ENCODE measurements around the gene BCKDHA.
"Not testable (repeated sequence)": the region's sequence is repeated elsewhere in the genome, so short reads cannot be mapped to it uniquely, and the experiment has no call there.

BCKDHA gene

GRCh38 chr19:41376241-41376997, 21.2 kb upstream of the BCKDHA start, which contains the start of gene TMEM91:
TMEM91 (plus strand) TSS chr19:41376533; CDS start chr19:41378310, 1,777 bp downstream.
- Histone ChIP-seq H3K79me1 (ENCODE audit: low read length) (peaks cover 3% of the 10 kb centered on the region), H3K9me3 (ENCODE audit: insufficient read depth, low read depth, low read length) (peaks cover 3% of the 10 kb centered on the region), H2BK5ac (ENCODE audit: low read depth, low read length, poor library complexity) (no peak within 1 kb of the TSS), H3K4me3 (ENCODE audit: low read depth, low read length) (peak within 1 kb of the TSS; percentile 69), H4K12ac (ENCODE audit: low read depth, low read length) (peak within 1 kb of the TSS; percentile 34), H3K9ac (ENCODE audit: low read length) (peak within 1 kb of the TSS; percentile 62), H3K4ac (ENCODE audit: low read depth, low read length) (no peak within 1 kb of the TSS), H2AK5ac (ENCODE audit: low read length) (no peak within 1 kb of the TSS), H4K8ac (ENCODE audit: low read depth, low read length) (peak within 1 kb of the TSS; percentile 75), H3K4me2 (ENCODE audit: low read length) (peak within 1 kb of the TSS; percentile 86), H3K14ac (ENCODE audit: low read length) (peak within 1 kb of the TSS; percentile 45), H3K27me3 (ENCODE audit: insufficient read depth, low read length) (no peaks in the 10 kb centered on the region), H2AFZ (ENCODE audit: insufficient read depth, low read length, poor library complexity) (peak within 1 kb of the TSS; percentile 79), H4K91ac (ENCODE audit: low read depth, low read length) (peak within 1 kb of the TSS; percentile 25), H3K36me3 (ENCODE audit: control insufficient read depth in 1 of 2, insufficient read depth in 2 of 2, low read length in 2 of 2) (peaks cover 0 to 2% of the 10 kb centered on the region in 2 experiments), H3K4me1 (ENCODE audit: control insufficient read depth in 1 of 2, insufficient read depth in 2 of 2, low read length in 2 of 2) (no peaks in the 10 kb centered on the region), H3K79me2 (ENCODE audit: control insufficient read depth, insufficient read depth, low read length, poor library complexity) (no peaks in the 10 kb centered on the region), H2BK120ac (ENCODE audit: insufficient read depth, low read length, poor library complexity) (peak within 1 kb of the TSS; percentile 34), H3K23ac (ENCODE audit: low read length) (no peak within 1 kb of the TSS), H3K18ac (ENCODE audit: low read length) (peak within 1 kb of the TSS; percentile 72), H3K27ac (ENCODE audit: low read depth, low read length) (no peak within 1 kb of the TSS), H2BK12ac (ENCODE audit: low read length) (no peak within 1 kb of the TSS)
- WGBS (ENCODE audit: extremely low coverage, insufficient coverage, insufficient read length): no CpG with 5 or more reads among the region's 47 CpGs
- peak in 1 of 2 donors; percentile 60 for DNase-seq

- Histone ChIP-seq H3K79me2 (ENCODE audit: control insufficient read depth, insufficient read depth, low read length, poor library complexity) (no peaks in the 10 kb centered on the region), H2AK5ac (ENCODE audit: low read length) (no peak overlapping the region), H3K23ac (ENCODE audit: low read length) (no peak overlapping the region), H3K4ac (ENCODE audit: low read depth, low read length) (no peak overlapping the region), H3K18ac (ENCODE audit: low read length) (no peak overlapping the region), H3K4me2 (ENCODE audit: low read length) (peak overlapping the region; percentile 86), H2BK5ac (ENCODE audit: low read depth, low read length, poor library complexity) (no peak overlapping the region), H4K8ac (ENCODE audit: low read depth, low read length) (peak overlapping the region; percentile 75), H3K27ac (ENCODE audit: low read depth, low read length) (no peak overlapping the region), H2BK120ac (ENCODE audit: insufficient read depth, low read length, poor library complexity) (no peak overlapping the region), H3K4me3 (ENCODE audit: low read depth, low read length) (peak overlapping the region; percentile 69), H4K91ac (ENCODE audit: low read depth, low read length) (no peak overlapping the region), H3K27me3 (ENCODE audit: insufficient read depth, low read length) (no peaks in the 10 kb centered on the region), H3K9ac (ENCODE audit: low read length) (no peak overlapping the region), H3K36me3 (ENCODE audit: control insufficient read depth in 1 of 2, insufficient read depth in 2 of 2, low read length in 2 of 2) (peaks cover 0 to 2% of the 10 kb centered on the region in 2 experiments), H3K79me1 (ENCODE audit: low read length) (peaks cover 3% of the 10 kb centered on the region), H3K9me3 (ENCODE audit: insufficient read depth, low read depth, low read length) (peaks cover 3% of the 10 kb centered on the region), H2AFZ (ENCODE audit: insufficient read depth, low read length, poor library complexity) (peak overlapping the region; percentile 79), H3K4me1 (ENCODE audit: control insufficient read depth in 1 of 2, insufficient read depth in 2 of 2, low read length in 2 of 2) (no peaks in the 10 kb centered on the region), H2BK12ac (ENCODE audit: low read length) (no peak overlapping the region), H3K14ac (ENCODE audit: low read length) (no peak overlapping the region), H4K12ac (ENCODE audit: low read depth, low read length) (no peak overlapping the region)
- no CpG with 5 or more reads among the region's 8 CpGs for WGBS (ENCODE audit: extremely low coverage, insufficient coverage, insufficient read length)
- DNase-seq: no peak
These were observed 20.6 kb upstream of the BCKDHA start for GRCh38 chr19:41376998-41377365.

GRCh38 chr19:41377977-41378709, 19.5 kb upstream of the BCKDHA start:
- Histone ChIP-seq H3K4me3 (ENCODE audit: low read depth, low read length) (no peak overlapping the region), H3K27me3 (ENCODE audit: insufficient read depth, low read length) (no peaks in the 10 kb centered on the region), H2BK5ac (ENCODE audit: low read depth, low read length, poor library complexity) (no peak overlapping the region), H3K79me2 (ENCODE audit: control insufficient read depth, insufficient read depth, low read length, poor library complexity) (no peaks in the 10 kb centered on the region), H3K36me3 (ENCODE audit: control insufficient read depth in 1 of 2, insufficient read depth in 2 of 2, low read length in 2 of 2) (peaks cover 0 to 2% of the 10 kb centered on the region in 2 experiments), H3K79me1 (ENCODE audit: low read length) (peaks cover 3% of the 10 kb centered on the region), H3K9me3 (ENCODE audit: insufficient read depth, low read depth, low read length) (peaks cover 3% of the 10 kb centered on the region), H4K8ac (ENCODE audit: low read depth, low read length) (no peak overlapping the region), H3K18ac (ENCODE audit: low read length) (no peak overlapping the region), H3K9ac (ENCODE audit: low read length) (no peak overlapping the region), H4K91ac (ENCODE audit: low read depth, low read length) (no peak overlapping the region), H2AK5ac (ENCODE audit: low read length) (no peak overlapping the region), H2AFZ (ENCODE audit: insufficient read depth, low read length, poor library complexity) (no peak overlapping the region), H3K4me1 (ENCODE audit: control insufficient read depth in 1 of 2, insufficient read depth in 2 of 2, low read length in 2 of 2) (no peaks in the 10 kb centered on the region), H3K23ac (ENCODE audit: low read length) (no peak overlapping the region), H3K4me2 (ENCODE audit: low read length) (no peak overlapping the region), H3K4ac (ENCODE audit: low read depth, low read length) (no peak overlapping the region), H4K12ac (ENCODE audit: low read depth, low read length) (no peak overlapping the region), H3K14ac (ENCODE audit: low read length) (no peak overlapping the region), H2BK12ac (ENCODE audit: low read length) (no peak overlapping the region), H3K27ac (ENCODE audit: low read depth, low read length) (no peak overlapping the region), H2BK120ac (ENCODE audit: insufficient read depth, low read length, poor library complexity) (no peak overlapping the region)
- no CpG with 5 or more reads among the region's 9 CpGs for WGBS (ENCODE audit: extremely low coverage, insufficient coverage, insufficient read length)
- DNase-seq: no peak

GRCh38 chr19:41381536-41381935, 16.1 kb upstream of the BCKDHA start:
- DNase-seq; H2AK5ac ChIP-seq (ENCODE audit: low read length); H3K27ac ChIP-seq (ENCODE audit: low read depth, low read length); H3K9me3 ChIP-seq (ENCODE audit: insufficient read depth, low read depth, low read length); H4K12ac ChIP-seq (ENCODE audit: low read depth, low read length); H4K91ac ChIP-seq (ENCODE audit: low read depth, low read length); H3K14ac ChIP-seq (ENCODE audit: low read length); H3K4me1 ChIP-seq (ENCODE audit: control insufficient read depth in 1 of 2, insufficient read depth in 2 of 2, low read length in 2 of 2); H2BK12ac ChIP-seq (ENCODE audit: low read length); H3K36me3 ChIP-seq (ENCODE audit: control insufficient read depth in 1 of 2, insufficient read depth in 2 of 2, low read length in 2 of 2); H3K18ac ChIP-seq (ENCODE audit: low read length); H2BK5ac ChIP-seq (ENCODE audit: low read depth, low read length, poor library complexity); H3K4me2 ChIP-seq (ENCODE audit: low read length); H3K4ac ChIP-seq (ENCODE audit: low read depth, low read length); H4K8ac ChIP-seq (ENCODE audit: low read depth, low read length); H3K79me1 ChIP-seq (ENCODE audit: low read length); H2AFZ ChIP-seq (ENCODE audit: insufficient read depth, low read length, poor library complexity); H3K4me3 ChIP-seq (ENCODE audit: low read depth, low read length); H2BK120ac ChIP-seq (ENCODE audit: insufficient read depth, low read length, poor library complexity); H3K9ac ChIP-seq (ENCODE audit: low read length); H3K79me2 ChIP-seq (ENCODE audit: control insufficient read depth, insufficient read depth, low read length, poor library complexity); H3K23ac ChIP-seq (ENCODE audit: low read length); H3K27me3 ChIP-seq (ENCODE audit: insufficient read depth, low read length): not testable (repeated sequence)
- no CpG with 5 or more reads among the region's 8 CpGs for WGBS (ENCODE audit: extremely low coverage, insufficient coverage, insufficient read length)

All from trophoblast cell (in vitro differentiated cells and primary cell).